Esophagus squamous epithelium (tissue), 5 donors: ENCODE results near the gene ADARB2. TPM values are rescaled to one million over a fixed set of nuclear protein-coding genes. Genes with fewer than 3 reads are reported as not detected.

Experiments used
- DNase-seq: peaks from one replicate; lab custom pipeline; 2025; lab: John Stamatoyannopoulos, UW
- H3K27ac ChIP-seq, 4 donors: fragments of 200-600 bp; sonication (generic); one replicate each; pipeline ENCODE4 v1.5.1; 2016 to 2019; ENCODE audit warnings: mild to moderate bottlenecking in 1 of 4
- H3K27me3 ChIP-seq, 4 donors: fragments of 200-600 bp; sonication (generic); 1 replicate in 3 of 4; 2 replicates in 1 of 4; pipeline versions ENCODE4 v1.5.1 to v1.6.0; 2017 to 2021; ENCODE audit warnings: antibody characterized with exemption in 1 of 4
- H3K36me3 ChIP-seq, 3 donors: fragments of 200-600 bp; sonication (generic); one replicate each; pipeline ENCODE4 v1.5.1; 2016 to 2019
- H3K4me1 ChIP-seq, 3 donors: fragments of 200-600 bp; sonication (generic); one replicate each; pipeline ENCODE4 v1.5.1; 2017 to 2019
- H3K4me3 ChIP-seq, 4 donors: fragments of 200-600 bp; sonication (generic); 1 replicate in 3 of 4; 2 replicates in 1 of 4; pipeline ENCODE4 v1.5.1; 2016 to 2019; ENCODE audit warnings: mild to moderate bottlenecking in 2 of 4, moderate library complexity in 1 of 4
- H3K9me3 ChIP-seq, 3 donors: fragments of 200-600 bp; sonication (generic); one replicate each; pipeline ENCODE4 v1.5.1; 2016 to 2019
- CTCF ChIP-seq, 6 experiments: fragments of 450-650 bp in 4 of 6; fragments of 200-600 bp in 2 of 6; sonication (generic) in 2 of 6; IDR thresholded peaks; one replicate each; pipeline ENCODE4 v1.5.1; 2016 to 2019; ENCODE audit warnings: antibody characterized with exemption in 6 of 6, mild to moderate bottlenecking in 4 of 6, moderate library complexity in 4 of 6
- POLR2A ChIP-seq, 4 donors: fragments of 450-650 bp; IDR thresholded peaks; one replicate each; pipeline ENCODE4 v1.6.1; 2017; ENCODE audit warnings: antibody characterized with exemption in 4 of 4, mild to moderate bottlenecking in 4 of 4, moderate library complexity in 3 of 4
- WGBS, 2 donors: methylation state at CpG; one replicate each; pipeline ENCODE4 v1.1.5; 2018; 5-methylcytosine and 5-hydroxymethylcytosine counted together
- intact Hi-C: fragments of 100-400 bp; cut with DNase I; formaldehyde crosslinking; loops from one replicate; pipeline ENCODE4 v1.15.0; 2022
- total RNA-seq, 4 donors: library from RNA; depleted of rRNA; stranded (reverse); fragments of >200 nt; gene quantifications; one replicate each; pipeline ENCODE4 v1.1.0, GENCODE V29; 2016
- donor health status: DM: yes; HTN: yes; CAD: no.

ADARB2 gene
- total RNA-seq, 4 donors from 2014 or later = 0.21 to 3.5 (median 1.5) TPM

- no peaks in the 10 kb centered on the region for H3K27me3 ChIP-seq
- 14 to 24% methylated on average over 4 of the region's 6 CpGs for WGBS, 2 donors
- DNase-seq = no peak
- no peak overlapping the region for H3K4me3 ChIP-seq
- no peaks in the 10 kb centered on the region for H3K36me3 ChIP-seq
- peaks cover 7 to 35% (median 18%) of the 10 kb centered on the region in 3 donors for H3K4me1 ChIP-seq
- intact Hi-C loops = no loop called here
- TF ChIP-seq POLR2A (IDR thresholded peaks at IDR 0.05) (no peak), CTCF (IDR thresholded peaks at IDR 0.05) (no peak)
- no peaks in the 10 kb centered on the region for H3K9me3 ChIP-seq
- H3K27ac ChIP-seq = peak overlapping the region; percentile 25 to 67 (median 50)
Observed at GRCh38 chr10:1287971-1288401, 449.3 kb downstream of the ADARB2 start.

DNA sequence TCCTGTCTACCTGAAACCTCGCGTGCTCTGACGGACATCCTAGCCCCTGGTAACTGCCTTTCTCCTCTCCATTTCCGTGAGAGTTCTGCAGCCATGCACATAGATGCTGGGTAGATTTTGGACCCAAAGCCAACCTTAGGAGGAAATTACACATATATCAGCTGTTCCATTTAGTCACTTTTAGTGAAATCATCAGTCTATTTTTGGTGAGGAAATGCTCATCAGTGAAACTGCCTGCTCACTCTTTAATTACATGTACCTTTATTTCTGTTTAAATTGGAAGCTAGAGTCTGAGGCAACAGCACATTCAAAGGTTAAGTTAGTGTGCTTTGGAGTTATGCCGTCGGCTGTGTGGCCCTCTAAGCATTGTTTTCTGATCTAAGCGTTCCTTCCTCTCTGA is 449.8 kb downstream of the ADARB2 start:
- no peak overlapping the region for H3K4me3 ChIP-seq
- no peaks in the 10 kb centered on the region for H3K36me3 ChIP-seq
- 50 to 63% methylated on average over 7 of the region's 7 CpGs for WGBS, 2 donors
- TF ChIP-seq CTCF (IDR thresholded peaks at IDR 0.05) (no peak), POLR2A (IDR thresholded peaks at IDR 0.05) (no peak)
- no peaks in the 10 kb centered on the region for H3K27me3 ChIP-seq
- peaks cover 7 to 35% (median 18%) of the 10 kb centered on the region in 3 donors for H3K4me1 ChIP-seq
- DNase-seq = no peak
- peak overlapping the region; percentile 25 to 67 (median 50) for H3K27ac ChIP-seq
- intact Hi-C loops = no loop called here
- H3K9me3 ChIP-seq = no peaks in the 10 kb centered on the region

- 84 to 85% methylated on average over 8 of the region's 8 CpGs for WGBS, 2 donors
- no peak overlapping the region for H3K27ac ChIP-seq
- DNase-seq = no peak
Observed at GRCh38 chr10:1284076-1284475, 453.2 kb downstream of the ADARB2 start.

DNA sequence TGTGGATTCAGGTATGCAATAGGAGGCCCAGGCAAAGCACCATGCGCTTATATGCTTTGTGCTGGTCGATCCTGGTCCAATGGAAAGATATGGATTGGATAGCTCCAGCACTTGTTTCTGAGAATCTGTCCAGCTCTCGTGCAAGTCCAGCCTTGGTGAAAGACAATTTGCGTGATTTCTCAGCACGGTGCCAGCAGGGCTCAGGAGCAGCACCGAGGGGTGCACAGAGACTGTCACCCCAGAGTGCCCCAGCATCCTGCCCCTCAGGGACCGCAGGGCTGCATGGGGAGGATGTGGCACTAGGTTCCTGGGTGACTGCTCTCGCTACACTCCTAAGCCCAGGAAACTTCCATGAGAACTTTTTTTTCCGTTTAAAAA is 455.9 kb downstream of the ADARB2 start:
- intact Hi-C loops = no loop called here

More at GRCh38 chr10:1284076-1284475, 453.2 kb downstream of the ADARB2 start:
- H3K36me3 ChIP-seq = no peaks in the 10 kb centered on the region
- H3K9me3 ChIP-seq = no peaks in the 10 kb centered on the region
- intact Hi-C loops = no loop called here
- no peak for TF ChIP-seq POLR2A (IDR thresholded peaks at IDR 0.05)
- no peak for TF ChIP-seq CTCF (IDR thresholded peaks at IDR 0.05)
- H3K27me3 ChIP-seq = no peaks in the 10 kb centered on the region
- H3K4me3 ChIP-seq = no peak overlapping the region
- H3K4me1 ChIP-seq = peaks cover 0 to 20% (median 10%) of the 10 kb centered on the region in 3 donors

More for the DNA sequence above, 455.9 kb downstream of the ADARB2 start:
- TF ChIP-seq POLR2A (IDR thresholded peaks at IDR 0.05) (no peak), CTCF (IDR thresholded peaks at IDR 0.05) (no peak)
- DNase-seq = no peak
- Histone ChIP-seq H3K4me1 (no peaks in the 10 kb centered on the region), H3K4me3 (no peak overlapping the region), H3K27ac (no peak overlapping the region), H3K9me3 (no peaks in the 10 kb centered on the region), H3K36me3 (no peaks in the 10 kb centered on the region), H3K27me3 (no peaks in the 10 kb centered on the region)
- 92 to 97% methylated on average over 7 to 8 of the region's 9 CpGs for WGBS, 2 donors
